GM12878 (cell line): ENCODE data around the gene B3GNT9.

Experiments used
- ATF7 ChIP-seq: fragments of 450-650 bp; IDR thresholded peaks from 2 replicates; pipeline ENCODE4 v1.6.1; 2016; ENCODE audit warnings: low read depth, mild to moderate bottlenecking
- EP300 ChIP-seq, 2 experiments: fragments of 150-350 bp in 1 of 2; IDR thresholded peaks; 2 replicates each; pipeline ENCODE4 v1.6.1; 2011 to 2012; ENCODE audit warnings: low read depth in 2 of 2, low read length in 2 of 2, borderline replicate concordance in 1 of 2, improper control_type of control experiment in 1 of 2, inconsistent platforms in 1 of 2; ENCODE audit not compliant: control insufficient read depth in 1 of 2
- LARP7 ChIP-seq: fragments of 450-650 bp; IDR thresholded peaks from 2 replicates; pipeline ENCODE4 v1.6.1; 2017; ENCODE audit warnings: mild to moderate bottlenecking
- TF ChIP-seq, protein P1 (sequence below), 3 experiments: IDR thresholded peaks in 2 of 3; conservative IDR thresholded peaks in 1 of 3; 2 replicates each; pipeline ENCODE4 v1.5.1; 2011; ENCODE audit warnings: low read depth in 3 of 3, low read length in 3 of 3, mild to moderate bottlenecking in 3 of 3, control low read depth in 2 of 3, moderate library complexity in 2 of 3, inconsistent platforms in 1 of 3, mixed read lengths in 1 of 3; ENCODE audit not compliant: control insufficient read depth in 2 of 3, insufficient read depth in 1 of 3; ENCODE audit errors: extremely low read depth in 1 of 3

DNA sequence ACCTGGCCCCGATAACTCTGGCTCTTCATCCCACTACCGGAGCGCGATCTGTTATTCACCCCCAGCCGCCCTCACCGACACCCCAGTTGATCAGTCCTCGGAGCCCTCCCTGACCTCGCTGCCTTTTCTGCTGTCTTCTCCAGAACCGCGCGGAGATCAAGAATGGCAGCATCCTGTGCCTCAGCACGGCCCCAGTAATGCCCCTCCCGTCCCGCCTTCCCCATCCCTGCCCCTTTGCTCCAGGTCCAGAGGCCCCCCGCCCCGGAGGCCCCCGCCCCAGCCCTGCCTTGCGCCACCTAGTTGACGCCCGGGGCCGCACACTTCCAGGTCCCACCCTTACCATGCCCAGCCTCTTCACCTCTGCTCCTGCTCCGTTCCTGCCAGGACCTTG is 49.0 kb upstream of the B3GNT9 start:
- TF ChIP-seq, protein P1, sequence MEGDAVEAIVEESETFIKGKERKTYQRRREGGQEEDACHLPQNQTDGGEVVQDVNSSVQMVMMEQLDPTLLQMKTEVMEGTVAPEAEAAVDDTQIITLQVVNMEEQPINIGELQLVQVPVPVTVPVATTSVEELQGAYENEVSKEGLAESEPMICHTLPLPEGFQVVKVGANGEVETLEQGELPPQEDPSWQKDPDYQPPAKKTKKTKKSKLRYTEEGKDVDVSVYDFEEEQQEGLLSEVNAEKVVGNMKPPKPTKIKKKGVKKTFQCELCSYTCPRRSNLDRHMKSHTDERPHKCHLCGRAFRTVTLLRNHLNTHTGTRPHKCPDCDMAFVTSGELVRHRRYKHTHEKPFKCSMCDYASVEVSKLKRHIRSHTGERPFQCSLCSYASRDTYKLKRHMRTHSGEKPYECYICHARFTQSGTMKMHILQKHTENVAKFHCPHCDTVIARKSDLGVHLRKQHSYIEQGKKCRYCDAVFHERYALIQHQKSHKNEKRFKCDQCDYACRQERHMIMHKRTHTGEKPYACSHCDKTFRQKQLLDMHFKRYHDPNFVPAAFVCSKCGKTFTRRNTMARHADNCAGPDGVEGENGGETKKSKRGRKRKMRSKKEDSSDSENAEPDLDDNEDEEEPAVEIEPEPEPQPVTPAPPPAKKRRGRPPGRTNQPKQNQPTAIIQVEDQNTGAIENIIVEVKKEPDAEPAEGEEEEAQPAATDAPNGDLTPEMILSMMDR (IDR thresholded peaks at IDR 0.05 in 2 of 3, conservative IDR thresholded peaks at IDR 0.05 in 1 of 3; ENCODE audit: control insufficient read depth in 2 of 3, extremely low read depth in 1 of 3, insufficient read depth in 1 of 3, low read depth in 3 of 3, low read length in 3 of 3), result no peak
- TF ChIP-seq LARP7 (no peak), EP300 (IDR thresholded peaks at IDR 0.05; ENCODE audit: borderline replicate concordance in 1 of 2, control insufficient read depth in 1 of 2, low read depth in 2 of 2, low read length in 2 of 2) (no peak), ATF7 (no peak)
